ENCODE measurements around the gene PTGIS.

PTGIS gene

DNA sequence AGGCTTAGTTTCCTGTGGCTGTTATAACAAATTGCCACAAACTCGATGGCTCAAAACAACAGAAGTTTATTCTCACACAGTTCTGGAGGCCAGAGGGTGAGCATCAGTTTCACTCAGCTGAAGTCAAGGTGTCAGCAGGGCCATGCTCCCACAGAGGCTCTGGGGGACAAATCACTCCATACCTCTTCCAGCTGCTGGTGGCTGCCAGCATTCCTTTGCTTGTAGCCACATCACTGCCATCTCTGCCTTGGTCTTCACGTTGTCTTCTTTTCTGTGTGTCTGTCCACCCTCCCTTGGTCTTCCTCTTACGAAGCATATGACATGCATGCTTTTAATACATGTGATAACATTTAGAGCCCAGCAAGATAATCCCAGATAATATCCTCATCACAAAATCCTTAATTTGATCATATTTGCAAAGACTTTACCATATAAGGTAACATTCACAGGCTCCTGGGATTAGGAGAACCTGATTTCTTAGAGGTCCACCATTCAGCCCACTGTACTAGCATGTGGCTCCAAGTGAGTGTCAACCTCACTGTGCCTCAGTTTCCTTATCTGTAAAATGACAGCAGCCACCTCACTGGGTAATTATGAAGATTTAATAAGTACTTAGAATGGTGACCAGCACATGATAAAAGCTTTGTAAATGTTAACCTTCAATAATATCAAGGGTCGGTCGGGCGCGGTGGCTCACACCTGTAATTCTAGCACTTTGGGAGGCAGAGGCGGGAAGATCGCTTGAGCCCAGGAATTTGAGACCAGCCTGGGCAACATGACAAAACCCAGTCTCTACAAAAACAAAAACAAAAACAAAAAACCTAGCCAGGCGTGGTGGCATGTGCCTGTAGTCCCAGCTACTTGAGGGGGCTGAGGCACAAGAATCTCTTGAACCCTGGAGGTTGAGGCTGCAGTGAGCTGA lies 14.7 kb upstream of the PTGIS start:
- H3K4me3 ChIP-seq (replicated peaks in 1 of 2; ENCODE audit: low read depth in 2 of 2, low read length in 2 of 2) = no peak overlapping the region
- no peak for DNase-seq (ENCODE audit: low read depth in 2 of 2)
- TF ChIP-seq, protein P1, sequence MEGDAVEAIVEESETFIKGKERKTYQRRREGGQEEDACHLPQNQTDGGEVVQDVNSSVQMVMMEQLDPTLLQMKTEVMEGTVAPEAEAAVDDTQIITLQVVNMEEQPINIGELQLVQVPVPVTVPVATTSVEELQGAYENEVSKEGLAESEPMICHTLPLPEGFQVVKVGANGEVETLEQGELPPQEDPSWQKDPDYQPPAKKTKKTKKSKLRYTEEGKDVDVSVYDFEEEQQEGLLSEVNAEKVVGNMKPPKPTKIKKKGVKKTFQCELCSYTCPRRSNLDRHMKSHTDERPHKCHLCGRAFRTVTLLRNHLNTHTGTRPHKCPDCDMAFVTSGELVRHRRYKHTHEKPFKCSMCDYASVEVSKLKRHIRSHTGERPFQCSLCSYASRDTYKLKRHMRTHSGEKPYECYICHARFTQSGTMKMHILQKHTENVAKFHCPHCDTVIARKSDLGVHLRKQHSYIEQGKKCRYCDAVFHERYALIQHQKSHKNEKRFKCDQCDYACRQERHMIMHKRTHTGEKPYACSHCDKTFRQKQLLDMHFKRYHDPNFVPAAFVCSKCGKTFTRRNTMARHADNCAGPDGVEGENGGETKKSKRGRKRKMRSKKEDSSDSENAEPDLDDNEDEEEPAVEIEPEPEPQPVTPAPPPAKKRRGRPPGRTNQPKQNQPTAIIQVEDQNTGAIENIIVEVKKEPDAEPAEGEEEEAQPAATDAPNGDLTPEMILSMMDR (IDR thresholded peaks at IDR 0.05; ENCODE audit: low read depth, low read length) = no peak

DNA sequence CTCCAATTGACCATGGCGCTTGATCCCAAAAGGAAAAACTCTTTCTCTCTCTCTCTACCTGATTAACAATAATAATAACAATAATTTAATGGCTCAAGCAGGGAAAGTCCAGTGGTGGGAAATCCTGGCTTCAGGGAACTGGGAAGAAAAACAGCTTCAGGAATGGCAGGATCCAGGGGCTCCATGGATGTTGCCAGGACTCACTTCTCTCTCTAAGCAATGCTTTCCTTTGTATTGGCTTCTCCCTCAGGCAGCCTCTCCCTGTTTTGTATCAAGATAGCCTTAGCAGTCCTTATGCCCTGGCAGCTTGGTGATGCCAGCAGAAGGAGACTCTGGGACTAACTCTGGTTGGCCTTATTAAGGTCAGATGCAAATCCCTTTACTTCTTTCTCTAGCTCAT lies 13.5 kb upstream of the PTGIS start:
- no peak for DNase-seq (ENCODE audit: low read depth in 2 of 2)

DNA sequence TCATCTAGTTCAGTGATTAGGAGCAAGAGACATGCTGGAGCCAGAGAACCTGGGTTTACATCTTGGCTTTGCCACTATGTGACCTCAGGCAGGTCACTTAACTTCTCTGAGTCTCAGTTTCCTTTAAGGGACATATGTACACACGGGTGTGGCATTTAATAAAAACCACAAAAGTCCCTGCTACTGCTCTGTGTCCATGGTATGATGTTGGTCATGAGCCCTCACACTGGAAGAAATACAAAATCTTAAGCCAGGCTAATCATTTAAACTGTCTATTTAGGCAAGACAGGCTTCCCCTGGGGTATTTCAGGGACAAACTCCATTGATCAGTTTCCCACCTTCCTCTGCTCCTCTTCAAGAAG lies 12.9 kb upstream of the PTGIS start:
- no peak for DNase-seq (ENCODE audit: low read depth in 2 of 2)
- TF ChIP-seq, protein P1 (IDR thresholded peaks at IDR 0.05; ENCODE audit: low read depth, low read length) = no peak
- no peak overlapping the region for H3K4me3 ChIP-seq (replicated peaks in 1 of 2; ENCODE audit: low read depth in 2 of 2, low read length in 2 of 2)

More for the DNA sequence above, 13.5 kb upstream of the PTGIS start:
- TF ChIP-seq, protein P1 (IDR thresholded peaks at IDR 0.05; ENCODE audit: low read depth, low read length) = no peak
- H3K4me3 ChIP-seq (replicated peaks in 1 of 2; ENCODE audit: low read depth in 2 of 2, low read length in 2 of 2) = no peak overlapping the region

DNA sequence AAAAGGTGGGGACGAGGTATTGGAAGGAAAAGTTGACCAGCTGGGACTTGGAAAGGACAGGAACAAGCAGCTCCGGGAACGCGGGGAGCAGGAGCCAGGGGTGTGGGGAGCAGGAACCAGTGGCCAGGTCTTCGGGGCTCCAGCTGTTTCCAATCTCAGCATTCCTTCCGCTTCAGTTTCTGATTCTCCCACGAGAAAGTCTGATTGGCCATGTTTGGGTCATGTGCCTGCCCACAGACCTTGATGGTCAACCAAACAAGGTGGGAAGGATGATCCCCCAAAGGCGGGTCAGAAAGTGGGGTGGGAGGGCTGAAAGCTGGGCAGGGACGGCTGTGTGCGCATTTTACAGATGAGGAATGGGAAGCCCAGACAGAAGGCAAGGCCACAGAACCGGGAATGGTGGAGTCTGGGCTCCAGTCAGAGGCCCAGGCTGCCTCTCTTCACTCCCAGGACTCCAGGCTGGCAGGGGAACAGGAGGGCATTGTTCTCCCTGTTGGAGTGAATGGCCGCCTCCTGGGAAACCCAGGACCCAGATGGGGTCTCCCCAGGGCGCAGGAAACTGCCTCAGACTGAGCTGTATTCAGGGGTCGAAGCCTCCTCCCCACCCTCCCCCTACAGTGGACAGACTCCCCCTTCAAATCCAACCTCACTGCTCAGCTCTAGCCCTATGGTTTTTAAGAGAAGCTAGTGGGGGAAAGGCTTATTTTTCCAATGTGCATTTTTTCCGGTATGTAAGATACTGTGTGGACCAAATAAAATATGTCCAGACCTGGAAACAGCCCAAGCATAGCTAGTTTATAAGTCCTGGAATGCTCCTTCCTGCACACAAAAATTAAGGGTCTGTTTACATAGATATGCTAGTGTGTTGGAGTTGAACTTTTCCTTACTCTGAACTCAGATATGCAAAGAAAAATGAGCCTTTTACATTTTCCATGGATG lies 12.2 kb upstream of the PTGIS start:
- TF ChIP-seq, protein P1 (IDR thresholded peaks at IDR 0.05; ENCODE audit: low read depth, low read length) = no peak
- no peak overlapping the region for H3K4me3 ChIP-seq (replicated peaks in 1 of 2; ENCODE audit: low read depth in 2 of 2, low read length in 2 of 2)
- peak; percentile 36 to 90 for DNase-seq (ENCODE audit: low read depth in 2 of 2)

DNA sequence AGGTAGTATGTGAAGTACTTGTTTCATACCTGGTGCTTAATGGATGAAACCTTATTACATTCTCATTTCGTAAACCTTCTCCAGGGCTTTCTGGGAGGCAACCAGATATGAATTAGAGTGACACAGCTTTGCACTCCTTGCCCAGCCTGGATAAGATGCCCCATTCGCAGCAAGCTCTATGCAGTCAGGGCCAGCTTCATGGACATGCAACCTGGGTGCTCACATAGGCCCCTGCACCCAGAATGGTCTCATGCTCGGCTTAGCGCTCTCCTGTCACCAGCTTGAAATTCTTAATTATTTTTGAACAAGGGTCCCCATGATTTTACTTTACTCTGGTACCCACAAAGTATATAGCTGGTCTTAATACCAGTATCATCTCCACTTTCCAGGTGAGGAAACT lies 11.3 kb upstream of the PTGIS start:
- no peak for DNase-seq (ENCODE audit: low read depth in 2 of 2)
- H3K4me3 ChIP-seq (replicated peaks in 1 of 2; ENCODE audit: low read depth in 2 of 2, low read length in 2 of 2) = no peak overlapping the region
- TF ChIP-seq, protein P1 (IDR thresholded peaks at IDR 0.05; ENCODE audit: low read depth, low read length) = no peak

DNA sequence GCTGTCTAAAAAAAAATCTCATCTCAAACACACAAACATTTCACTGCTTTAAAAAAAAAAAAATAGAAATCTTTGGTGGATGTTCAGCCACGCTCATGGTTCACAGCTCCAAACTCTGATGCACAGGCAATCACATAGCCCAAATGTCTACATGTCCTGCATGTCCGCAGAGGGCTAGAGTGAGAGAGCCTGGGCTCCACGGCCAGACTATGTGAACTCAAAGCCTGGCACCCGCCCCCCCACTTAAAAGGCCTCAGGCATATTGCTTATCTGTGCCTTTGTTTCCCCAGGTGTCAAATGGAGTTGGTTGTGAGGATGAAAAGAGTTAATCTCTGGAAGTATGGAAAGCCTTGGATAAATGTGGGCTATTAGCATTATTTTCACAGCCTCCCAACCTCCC lies 10.5 kb upstream of the PTGIS start:
- TF ChIP-seq, protein P1 (IDR thresholded peaks at IDR 0.05; ENCODE audit: low read depth, low read length) = no peak
- no peak overlapping the region for H3K4me3 ChIP-seq (replicated peaks in 1 of 2; ENCODE audit: low read depth in 2 of 2, low read length in 2 of 2)
- no peak for DNase-seq (ENCODE audit: low read depth in 2 of 2)
